Esophagus mucosa (tissue), 1 donor: ENCODE measurements around the gene SNX8. TPM values are rescaled to one million over a fixed set of nuclear protein-coding genes. Genes with fewer than 3 reads are reported as not detected.
"Not testable (repeated sequence)": the region's sequence is repeated elsewhere in the genome, so short reads cannot be mapped to it uniquely, and the experiment has no call there.

ENCODE experiments used
- ATAC-seq: fragments of 200-7000 bp; cut with Tn5 transposase; one replicate; pipeline ENCODE4 v1.9.1; 2020
- total RNA-seq: library from RNA; stranded (reverse); gene quantifications from one replicate; pipeline ENCODE4 v1.2.4, GENCODE V29; 2023
- donor health status: DM: yes; HTN: yes; CAD: no.

The SNX8 gene, protein sequence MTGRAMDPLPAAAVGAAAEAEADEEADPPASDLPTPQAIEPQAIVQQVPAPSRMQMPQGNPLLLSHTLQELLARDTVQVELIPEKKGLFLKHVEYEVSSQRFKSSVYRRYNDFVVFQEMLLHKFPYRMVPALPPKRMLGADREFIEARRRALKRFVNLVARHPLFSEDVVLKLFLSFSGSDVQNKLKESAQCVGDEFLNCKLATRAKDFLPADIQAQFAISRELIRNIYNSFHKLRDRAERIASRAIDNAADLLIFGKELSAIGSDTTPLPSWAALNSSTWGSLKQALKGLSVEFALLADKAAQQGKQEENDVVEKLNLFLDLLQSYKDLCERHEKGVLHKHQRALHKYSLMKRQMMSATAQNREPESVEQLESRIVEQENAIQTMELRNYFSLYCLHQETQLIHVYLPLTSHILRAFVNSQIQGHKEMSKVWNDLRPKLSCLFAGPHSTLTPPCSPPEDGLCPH
- total RNA-seq, result 21.7 TPM

DNA sequence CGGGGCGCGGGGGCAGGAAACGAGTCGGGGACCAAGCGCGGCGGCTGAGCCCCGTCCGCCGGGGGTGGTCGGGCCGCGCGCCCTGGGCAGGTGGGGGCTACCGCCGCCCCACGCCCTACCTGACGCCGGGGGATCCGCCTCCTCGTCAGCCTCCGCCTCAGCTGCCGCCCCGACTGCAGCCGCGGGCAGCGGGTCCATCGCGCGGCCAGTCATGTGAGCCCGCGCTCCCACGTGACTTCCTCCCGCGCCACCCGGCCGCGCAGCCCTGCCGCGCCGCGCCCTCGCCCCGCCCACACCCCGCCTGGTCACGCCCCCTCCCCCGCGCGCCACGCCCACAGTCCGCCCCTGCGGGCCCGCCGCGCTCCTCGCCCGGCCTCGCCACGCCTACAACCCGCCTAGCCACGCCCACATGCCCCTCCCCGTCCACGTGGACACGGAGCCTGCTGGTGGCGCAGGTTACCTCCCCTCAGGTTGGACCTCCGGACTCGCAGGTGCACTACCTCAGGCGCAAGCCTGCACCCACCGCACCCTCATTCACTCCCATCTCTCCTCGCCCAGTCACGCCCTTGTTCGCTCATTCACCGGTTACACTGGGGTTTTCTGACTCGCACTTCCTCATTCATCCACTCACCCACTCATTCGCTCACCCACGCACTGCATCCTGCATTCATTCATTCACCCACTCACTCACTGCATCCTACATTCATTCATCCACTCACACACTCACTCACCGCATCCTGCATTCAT lies at the start of gene SNX8:
TSS of gene SNX8 (minus strand) at position 233 of the 747 bp plus-strand sequence. CDS start at position 213, 20 bp downstream.
- peak; percentile 99 for ATAC-seq

- peak; percentile 12 for ATAC-seq
Observed at GRCh38 chr7:2362385-2363088, 48.3 kb upstream of the SNX8 start.

GRCh38 chr7:2360796-2361195 lies 46.6 kb upstream of the SNX8 start:
- peak; percentile 65 for ATAC-seq

DNA sequence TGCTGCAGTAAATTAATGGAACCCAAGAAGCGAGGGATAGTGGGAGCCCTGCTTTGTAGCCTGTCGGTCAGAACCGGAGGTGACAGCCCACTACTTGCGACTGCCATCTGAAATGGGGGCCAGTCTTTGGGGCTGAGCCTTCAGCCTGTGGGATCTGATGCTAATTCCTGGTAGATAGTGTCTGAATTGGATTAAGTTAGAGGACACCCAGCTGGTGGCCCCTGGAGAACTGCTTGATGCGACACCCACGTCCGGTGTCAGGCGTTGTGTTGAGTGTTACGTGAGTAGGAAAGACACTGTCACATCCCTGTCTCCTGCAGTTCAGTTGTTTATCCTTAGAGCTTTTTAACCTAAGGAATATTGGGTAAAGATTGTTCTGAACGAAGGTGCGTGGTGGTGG lies 45.4 kb upstream of the SNX8 start:
- no peak for ATAC-seq

DNA sequence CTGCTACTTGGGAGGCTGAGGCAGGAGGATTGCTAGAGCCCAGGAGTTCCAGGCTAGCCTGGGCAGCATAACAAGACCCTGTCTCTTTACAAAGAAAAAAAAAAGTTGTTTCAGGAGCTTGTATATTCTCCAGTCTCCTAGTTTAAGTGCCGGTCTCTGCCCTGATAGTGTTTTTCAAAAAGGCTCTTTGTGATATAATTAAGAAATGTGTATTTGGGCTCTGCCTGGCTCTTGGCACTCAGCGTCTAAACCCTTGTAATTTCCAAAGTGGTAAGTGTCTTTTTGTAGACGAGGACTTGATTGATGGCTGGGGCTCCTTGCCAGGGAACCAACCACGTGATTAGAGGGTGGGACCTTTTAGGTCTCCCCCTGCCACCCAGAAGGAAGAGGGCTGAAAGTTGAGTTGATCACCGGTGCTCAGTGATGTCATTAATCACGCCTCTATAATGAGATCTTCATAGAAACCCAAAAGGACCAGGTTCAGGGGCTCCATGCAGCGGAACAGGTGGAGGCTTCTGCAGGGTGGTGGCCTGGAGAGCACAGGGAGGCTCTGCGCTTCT lies 44.8 kb upstream of the SNX8 start:
- no peak for ATAC-seq

- ATAC-seq, result no peak
Observed at GRCh38 chr7:2357571-2357970, 43.3 kb upstream of the SNX8 start.

- ATAC-seq, result peak; percentile 26
Observed at GRCh38 chr7:2357165-2357564, 42.9 kb upstream of the SNX8 start.

DNA sequence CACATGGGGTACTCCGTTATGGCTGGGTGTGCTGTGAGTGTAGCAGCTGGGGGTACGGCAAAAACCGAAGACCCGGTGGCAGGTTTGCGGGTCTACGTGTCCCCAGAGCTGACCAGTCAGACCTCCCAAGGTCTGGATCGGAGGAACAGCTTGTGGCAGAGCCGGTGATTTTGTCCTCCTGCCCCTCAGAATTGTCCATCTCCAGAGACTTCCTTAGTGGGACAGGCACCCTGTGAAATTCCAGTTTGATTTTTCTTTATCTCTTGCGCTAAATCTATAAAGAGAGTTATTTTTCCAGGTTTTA lies 41.4 kb upstream of the SNX8 start:
- ATAC-seq, result no peak

- peak; percentile 3 for ATAC-seq
Observed at GRCh38 chr7:2354939-2355704, 40.9 kb upstream of the SNX8 start.

- peak; percentile 91 for ATAC-seq
Observed at GRCh38 chr7:2354186-2354938, 40.1 kb upstream of the SNX8 start, which contains the start of gene EIF3B. Gene EIF3B, plus strand, starts transcription at chr7:2354827. Its CDS starts 95 bp downstream, at chr7:2354922.

- peak; percentile 85 for ATAC-seq
Observed at GRCh38 chr7:2353936-2354185, 39.6 kb upstream of the SNX8 start.

DNA sequence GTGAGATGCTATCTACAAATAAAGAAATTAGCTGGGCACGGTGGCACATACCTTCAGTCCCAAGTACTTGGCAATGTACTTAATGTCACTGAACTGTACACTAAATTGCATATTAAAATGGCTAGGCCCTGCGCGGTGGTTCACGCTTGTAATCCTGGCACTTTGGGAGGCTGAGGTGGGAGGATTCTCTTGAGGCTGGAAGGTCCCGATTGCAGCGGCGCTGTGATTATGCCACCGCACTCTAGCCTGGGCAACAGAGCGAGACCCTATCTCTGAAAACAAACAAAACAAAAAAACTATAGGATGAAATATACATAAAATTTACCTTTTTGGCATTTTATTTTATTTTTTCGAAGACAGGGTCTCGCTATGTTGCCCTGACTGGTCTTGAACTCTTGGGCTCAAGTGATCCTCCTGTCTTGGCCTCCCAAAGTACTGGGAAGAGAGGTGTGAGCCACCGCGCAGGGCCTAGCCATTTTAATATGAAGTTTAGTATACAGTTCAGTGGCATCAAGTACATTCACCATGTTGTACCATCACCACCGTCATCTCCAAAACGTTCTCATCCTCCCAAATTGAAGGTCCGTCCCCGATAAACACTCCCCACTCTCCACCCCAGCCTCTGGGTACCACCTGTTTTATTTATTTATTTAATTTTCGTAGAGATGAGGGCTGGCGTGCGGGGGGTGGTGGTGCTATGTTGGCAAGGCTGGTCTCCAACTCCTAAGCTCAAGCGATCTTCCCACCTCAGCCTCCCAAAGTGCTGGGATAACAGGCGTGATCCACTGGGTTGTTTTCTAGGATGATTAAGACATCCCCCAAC lies 39.1 kb upstream of the SNX8 start:
- no peak for ATAC-seq

DNA sequence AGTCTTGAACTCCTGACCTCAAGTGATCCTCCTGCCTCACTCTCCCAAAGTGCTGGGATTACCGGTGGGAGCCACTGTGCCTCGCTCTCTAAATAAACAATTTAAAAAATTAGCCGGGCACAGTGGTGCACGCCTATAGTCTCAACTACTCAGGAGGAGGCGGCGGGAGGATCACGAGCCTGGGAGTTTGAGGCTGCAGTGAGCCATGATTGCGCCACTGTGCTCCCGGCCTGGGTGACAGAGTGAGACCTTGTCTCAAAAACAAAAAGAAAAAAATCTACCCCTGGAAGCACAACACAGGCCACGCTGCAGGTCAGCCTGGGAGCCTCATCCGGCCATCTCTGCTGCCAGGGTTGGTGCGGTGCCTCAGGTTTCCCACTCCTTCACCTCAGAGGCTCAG lies 36.6 kb upstream of the SNX8 start:
- no peak for ATAC-seq

GRCh38 chr7:2350055-2350454 lies 35.8 kb upstream of the SNX8 start:
- ATAC-seq, result no peak

DNA sequence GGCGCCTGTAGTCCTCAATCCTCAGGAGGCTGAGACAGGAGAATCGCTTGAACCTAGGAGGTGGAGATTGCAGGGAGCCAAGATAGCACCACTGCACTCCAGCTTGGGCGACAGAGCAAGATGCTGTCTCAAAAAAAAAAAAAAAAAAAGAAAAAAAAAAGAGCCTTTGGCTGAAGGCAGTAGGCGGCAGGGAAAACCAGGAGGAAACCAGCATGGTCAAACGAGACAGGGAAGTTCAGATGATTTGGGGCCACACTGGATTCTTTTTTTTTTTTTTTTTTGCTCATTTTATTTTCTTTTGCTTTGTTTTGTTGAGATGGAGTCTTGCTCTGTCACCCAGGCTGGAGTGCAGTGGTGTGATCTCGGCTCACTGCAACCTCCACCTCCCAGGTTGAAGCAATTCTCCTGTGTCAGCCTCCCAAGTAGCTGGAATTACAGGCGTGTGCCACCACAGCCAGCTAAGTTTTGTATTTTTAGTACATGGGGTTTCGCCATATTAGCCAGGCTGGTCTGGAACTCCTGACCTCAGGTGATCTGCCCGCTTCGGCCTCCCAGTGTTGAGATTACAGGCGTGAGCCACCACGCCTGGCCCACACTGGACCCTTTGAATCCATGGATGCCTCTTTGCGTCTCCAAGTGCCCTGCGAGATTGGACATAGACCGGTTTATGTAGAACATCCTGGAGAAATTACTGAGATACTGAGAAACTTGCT lies 33.3 kb upstream of the SNX8 start:
- not testable (repeated sequence) for ATAC-seq

DNA sequence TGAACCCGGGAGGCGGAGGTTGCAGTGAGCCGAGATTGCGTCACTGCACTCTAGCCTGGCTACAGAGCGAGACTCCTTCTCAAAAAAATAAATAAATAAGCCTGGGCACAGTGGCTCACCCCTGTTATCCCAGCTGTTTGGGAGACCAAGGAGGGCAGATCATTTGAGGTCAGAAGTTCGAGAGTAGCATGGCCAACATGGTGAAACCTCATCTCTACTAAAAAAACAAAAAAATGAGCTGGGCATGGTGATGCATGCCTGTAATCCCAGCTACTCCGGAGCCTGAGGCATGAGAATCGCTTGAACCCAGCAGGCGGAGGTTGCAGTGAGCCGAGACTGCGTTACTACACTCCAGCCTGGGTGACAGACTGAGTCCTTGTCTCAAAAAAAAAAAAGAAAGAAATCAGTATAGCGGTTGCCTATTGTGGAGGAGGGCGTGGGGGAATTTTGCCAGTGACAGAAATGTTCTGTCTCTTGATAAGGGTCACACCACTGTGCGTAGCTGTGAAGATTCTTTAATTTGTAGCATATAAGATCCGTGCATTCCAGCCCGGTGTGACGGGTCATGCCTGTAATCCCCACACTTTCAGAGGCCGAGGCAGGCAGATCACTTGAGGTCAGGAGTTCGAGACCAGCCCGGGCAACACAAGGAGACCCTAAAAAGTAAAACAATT lies 22.5 kb upstream of the SNX8 start:
- ATAC-seq, result no peak

DNA sequence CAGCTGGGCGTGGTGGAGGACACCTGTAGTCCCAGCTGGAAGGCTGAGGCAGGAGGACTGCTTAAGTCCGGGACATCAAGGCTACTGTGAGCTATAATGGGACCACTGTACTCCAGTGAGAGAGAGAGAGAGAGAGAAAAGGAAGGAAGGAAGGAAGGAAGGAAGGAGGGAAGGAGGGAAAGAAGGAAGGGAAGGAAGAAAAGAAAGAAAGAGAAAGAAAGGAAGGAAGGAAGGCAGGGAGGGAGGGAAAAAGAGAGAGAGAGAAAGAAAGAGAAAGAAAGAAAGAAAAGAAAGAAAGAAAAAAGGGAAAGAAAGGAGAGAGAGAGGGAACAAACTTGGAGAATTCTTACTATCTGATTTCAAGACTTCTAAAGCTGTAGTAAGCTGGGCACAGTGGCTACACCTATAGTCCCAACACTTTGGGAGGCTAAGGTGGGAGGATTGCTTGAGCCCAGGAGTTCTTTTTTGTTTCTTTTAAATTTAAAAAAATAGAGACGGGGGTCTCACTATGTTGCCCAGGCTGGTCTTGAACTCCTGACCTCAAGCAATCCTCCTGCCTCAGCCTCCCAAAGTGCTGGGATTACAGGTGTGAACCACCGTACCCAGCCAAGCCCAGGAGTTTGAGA lies 18.5 kb upstream of the SNX8 start:
- ATAC-seq, result not testable (repeated sequence)

DNA sequence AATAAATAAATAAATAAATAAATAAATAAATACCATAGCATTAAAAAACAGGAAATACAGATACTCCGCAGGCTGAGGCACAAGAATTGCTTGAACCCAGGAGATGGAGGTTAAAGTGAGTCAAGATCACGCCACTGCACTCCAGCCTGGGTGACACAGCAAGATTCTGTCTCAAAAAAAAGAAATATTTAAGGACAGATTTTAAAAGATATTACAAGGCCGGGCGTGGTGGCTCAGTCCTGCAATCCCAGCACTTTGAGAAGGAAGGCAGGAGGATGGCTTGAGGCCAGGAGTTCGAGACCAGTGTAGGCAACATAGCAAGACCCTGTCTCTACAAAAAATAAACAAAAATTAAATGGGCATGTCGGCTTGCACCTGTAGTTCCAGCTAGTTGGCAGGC lies 17.5 kb upstream of the SNX8 start:
- ATAC-seq, result no peak

- no peak for ATAC-seq
Observed at GRCh38 chr7:2330493-2330892, 16.3 kb upstream of the SNX8 start.
